GM12878 (cell line): ENCODE data around the gene SORCS1. TPM values are rescaled to one million over a fixed set of nuclear protein-coding genes. Genes with fewer than 3 reads are reported as not detected.

Source experiments
- ATAC-seq: fragments of 200-7000 bp; cut with Tn5 transposase; 3 replicates; pipeline ENCODE4 v1.9.1; 2020; ENCODE audit warnings: mild to moderate bottlenecking, moderate library complexity
- BruUV-seq: library from RNA; stranded (reverse); fragments of 400-500 nt; replicated peaks from 2 replicates; lab custom pipeline; 2021; lab: Mats Ljungman, UMichigan
- CTCF ChIA-PET: fragments of 300-600 bp; sonication (Branson Sonifier 250); formaldehyde crosslinking; extraction: SDS; loops from one replicate; lab custom pipeline; 2021; ENCODE audit warnings: inconsistent platforms; lab: Yijun Ruan, JAX
- POLR2A ChIA-PET: fragments of 350-600 bp; formaldehyde crosslinking; extraction: SDS; loops from one replicate; lab custom pipeline; 2021; ENCODE audit warnings: inconsistent platforms; lab: Charles Lee
- RAD21 ChIA-PET: fragments of 300-600 bp; sonication (Branson Sonifier 250); formaldehyde crosslinking; loops from one replicate; lab custom pipeline; 2023; ENCODE audit warnings: antibody characterized with exemption; ENCODE audit not compliant: unreplicated experiment; lab: Charles Lee
- SMC1A ChIA-PET: fragments of 300-600 bp; sonication (Branson Sonifier 250); formaldehyde crosslinking; loops from one replicate; lab custom pipeline; 2023; ENCODE audit not compliant: unreplicated experiment, uncharacterized antibody; lab: Charles Lee
- DNase-seq: peaks from one replicate; pipeline ENCODE4 v3.0.0-alpha.2; 2011; ENCODE audit warnings: low read depth, low spot score
- FAIRE-seq: peaks from 3 replicates; lab custom pipeline; 2011; peaks lifted over from hg19 to GRCh38; lab: Jason Lieb, UNC
- H2AFZ ChIP-seq: 2 replicates; pipeline ENCODE4 v1.6.0; 2011; ENCODE audit warnings: low read depth, low read length, control low read depth; ENCODE audit not compliant: control insufficient read depth
- H3K27ac ChIP-seq: 2 replicates; pipeline ENCODE4 v1.5.1; 2011; ENCODE audit warnings: control low read depth; ENCODE audit not compliant: control insufficient read depth, insufficient read depth
- H3K27me3 ChIP-seq, 2 experiments: replicated peaks in 1 of 2; 2 replicates each; pipeline versions ENCODE4 v1.6.0 to v1.6.1; 2011; ENCODE audit warnings: low read length in 1 of 2; ENCODE audit not compliant: control insufficient read depth in 2 of 2, insufficient read depth in 2 of 2
- H3K36me3 ChIP-seq, 2 experiments: 2 replicates each; pipeline ENCODE4 v1.5.1; 2011; ENCODE audit warnings: low read length in 1 of 2; ENCODE audit not compliant: control insufficient read depth in 2 of 2, insufficient read depth in 2 of 2
- H3K4me1 ChIP-seq: 2 replicates; pipeline ENCODE4 v1.6.1; 2011; ENCODE audit warnings: mild to moderate bottlenecking, low read length, moderate library complexity, mixed read lengths; ENCODE audit not compliant: control insufficient read depth, insufficient read depth
- H3K4me2 ChIP-seq: 2 replicates; pipeline ENCODE4 v1.6.0; 2011; ENCODE audit warnings: control low read depth; ENCODE audit not compliant: control insufficient read depth, insufficient read depth
- H3K4me3 ChIP-seq: fragments of 200-600 bp; sonication (generic); 2 replicates; pipeline ENCODE4 v1.5.1; 2016
- H3K79me2 ChIP-seq: 2 replicates; pipeline ENCODE4 v1.6.0; 2011; ENCODE audit warnings: low read length; ENCODE audit not compliant: control insufficient read depth, insufficient read depth
- H3K9ac ChIP-seq: 2 replicates; pipeline ENCODE4 v1.8.0; 2011; ENCODE audit warnings: low read length, control low read depth, mixed read lengths; ENCODE audit not compliant: control insufficient read depth, insufficient read depth
- H3K9me3 ChIP-seq: replicated peaks from 3 replicates; pipeline ENCODE4 v1.5.1; 2011; ENCODE audit warnings: mild to moderate bottlenecking, low read length; ENCODE audit not compliant: control insufficient read depth, insufficient read depth
- H4K20me1 ChIP-seq: 2 replicates; pipeline ENCODE4 v1.6.0; 2011; ENCODE audit not compliant: control insufficient read depth, insufficient read depth
- ETV6 ChIP-seq, 2 experiments: fragments of 450-650 bp in 1 of 2; IDR thresholded peaks in 1 of 2; conservative IDR thresholded peaks in 1 of 2; 2 replicates each; pipeline ENCODE4 v1.6.1; 2014; ENCODE audit warnings: antibody characterized with exemption in 1 of 2, borderline replicate concordance in 1 of 2, low read depth in 1 of 2, mild to moderate bottlenecking in 1 of 2, moderate library complexity in 1 of 2
- HSF1 ChIP-seq: fragments of 150-350 bp; IDR thresholded peaks from 2 replicates; pipeline ENCODE4 v1.6.1; 2014; ENCODE audit warnings: mild to moderate bottlenecking, low read depth, low read length
- LARP7 ChIP-seq: fragments of 450-650 bp; IDR thresholded peaks from 2 replicates; pipeline ENCODE4 v1.6.1; 2017; ENCODE audit warnings: mild to moderate bottlenecking
- NBN ChIP-seq: fragments of 450-650 bp; IDR thresholded peaks from 2 replicates; pipeline ENCODE4 v1.6.1; 2016
- NR2C1 ChIP-seq: fragments of 450-650 bp; IDR thresholded peaks from 2 replicates; pipeline ENCODE4 v1.6.1; 2017; ENCODE audit warnings: antibody characterized with exemption, mild to moderate bottlenecking, moderate library complexity
- NR2C2 ChIP-seq: IDR thresholded peaks from 2 replicates; pipeline ENCODE4 v1.6.1; 2011; ENCODE audit warnings: borderline replicate concordance, low read depth; ENCODE audit not compliant: control insufficient read depth, insufficient read length
- RB1 ChIP-seq: fragments of 450-650 bp; formaldehyde crosslinking; IDR thresholded peaks from 2 replicates; pipeline ENCODE4 v1.6.1; 2017; ENCODE audit warnings: mild to moderate bottlenecking, borderline replicate concordance
- RUNX3 ChIP-seq: IDR thresholded peaks from 2 replicates; pipeline ENCODE4 v1.6.1; 2012; ENCODE audit warnings: low read length, inconsistent platforms
- SIN3A ChIP-seq: IDR thresholded peaks from 2 replicates; pipeline ENCODE4 v1.6.1; 2012; ENCODE audit warnings: low read depth, low read length, improper control_type of control experiment
- SMARCA5 ChIP-seq: fragments of 450-650 bp; IDR thresholded peaks from 2 replicates; pipeline ENCODE4 v1.6.1; 2017; ENCODE audit warnings: mild to moderate bottlenecking
- SREBF2 ChIP-seq: IDR thresholded peaks from 2 replicates; pipeline ENCODE4 v1.6.1; 2012; ENCODE audit warnings: mild to moderate bottlenecking, low read length
- STAT1 ChIP-seq: fragments of 450-650 bp; conservative IDR thresholded peaks from 2 replicates; pipeline ENCODE4 v1.6.1; 2014; ENCODE audit warnings: antibody characterized with exemption, mild to moderate bottlenecking
- STAT3 ChIP-seq: IDR thresholded peaks from 2 replicates; pipeline ENCODE4 v1.6.1; 2011; ENCODE audit warnings: low read depth, low read length, improper control_type of control experiment
- TAF1 ChIP-seq: IDR thresholded peaks from 2 replicates; pipeline ENCODE4 v1.6.1; 2011; ENCODE audit warnings: mild to moderate bottlenecking, low read depth, low read length, borderline replicate concordance
- TCF12 ChIP-seq: IDR thresholded peaks from 2 replicates; pipeline ENCODE4 v1.6.1; 2011; ENCODE audit warnings: low read depth, mild to moderate bottlenecking, low read length
- ZZZ3 ChIP-seq: IDR thresholded peaks from 2 replicates; pipeline ENCODE4 v1.6.1; 2011; ENCODE audit warnings: low read depth; ENCODE audit not compliant: control insufficient read depth, insufficient read length
- WGBS: methylation state at CpG from one replicate; pipeline ENCODE4 v1.1.6; 2016; ENCODE audit warnings: low lambda C conversion rate; ENCODE audit not compliant: insufficient replicate concordance, insufficient coverage; ENCODE audit errors: missing lambda C conversion rate; 5-methylcytosine and 5-hydroxymethylcytosine counted together
- in situ Hi-C: fragments of 300-500 bp; cut with MboI; formaldehyde crosslinking; loops from 9 replicates; pipeline ENCODE4 v1.14.3; 2018; ENCODE audit warnings: mixed read lengths
- intact Hi-C: fragments of 100-400 bp; cut with micrococcal nuclease; formaldehyde crosslinking; loops from one replicate; pipeline ENCODE4 v1.14.2; 2022; ENCODE audit not compliant: unreplicated experiment
- polyA plus RNA-seq, 11 experiments: library from polyadenylated mRNA; depleted of rRNA in 4 of 11; unstranded in 6 of 11; stranded (reverse) in 5 of 11; fragments of >200 nt; fragmentation: Nextera tagmentation in 4 of 11; fragmentation: Illumina TruSeq in 1 of 11; extraction: Ambion mirVana in 4 of 11; extraction: Trizol in 1 of 11; gene quantifications; 1 replicate in 1 of 11; 2 replicates in 10 of 11; pipeline versions ENCODE4 v1.2.1 to v1.2.3, GENCODE V29; 2011 to 2016; ENCODE audit warnings: inconsistent platforms in 2 of 11, missing spikeins in 2 of 11, low read depth in 1 of 11
- total RNA-seq, 4 experiments: library from RNA; depleted of rRNA in 3 of 4; stranded (reverse); fragments of >200 nt in 3 of 4; fragmentation: Illumina TruSeq in 1 of 4; extraction: Trizol in 1 of 4; gene quantifications; 2 replicates each; pipeline versions ENCODE4 v1.2.1 to v1.2.3, GENCODE V29; 2013 to 2021

The SORCS1 gene
- total and polyA plus RNA-seq, 10 of the 15 experiments (the other 5 are each of a cell fraction or from before 2014, with no cell fraction given): 0.02 to 9.6 (median 0.06) TPM; not detected in 3

- H3K79me2 ChIP-seq: no peaks in the 10 kb centered on the region
- SMC1A ChIA-PET: no interaction called here
- no peak for TF ChIP-seq TCF12
- no peak for TF ChIP-seq NBN
- TF ChIP-seq ETV6 (conservative IDR thresholded peaks at IDR 0.05 in 1 of 2, IDR thresholded peaks at IDR 0.05 in 1 of 2; ENCODE audit: borderline replicate concordance in 1 of 2, low read depth in 1 of 2): no peak
- TF ChIP-seq SMARCA5: no peak
- TF ChIP-seq LARP7: no peak
- TF ChIP-seq TAF1: no peak
- no peak for TF ChIP-seq NR2C1
- no peak for TF ChIP-seq RUNX3
- no peak for TF ChIP-seq STAT1
- TF ChIP-seq SIN3A: no peak
- TF ChIP-seq RB1: no peak
- TF ChIP-seq STAT3: no peak
- TF ChIP-seq NR2C2: no peak
- TF ChIP-seq SREBF2: no peak
- no peak for TF ChIP-seq ZZZ3
- TF ChIP-seq HSF1: no peak
- TF ChIP-seq, all 136 proteins: peak for 0
- Histone ChIP-seq H3K4me1 (no peaks in the 10 kb centered on the region), H2AFZ (no peak overlapping the region), H3K36me3 (no peaks in the 10 kb centered on the region), H3K27me3 (no peaks in the 10 kb centered on the region), H3K4me2 (no peak overlapping the region), H3K9ac (no peak overlapping the region), H3K27ac (no peak overlapping the region), H3K4me3 (no peak overlapping the region), H3K9me3 (no peaks in the 10 kb centered on the region), H4K20me1 (no peaks in the 10 kb centered on the region)
- ChIA-PET POLR2A (no interaction called here), RAD21 (no interaction called here), CTCF (interaction anchor here (1.7 kb wide), 1 partner anchor 14 kb away, joined by 3 read pairs; no protein-coding TSS in a partner anchor)
- DNase-seq (no peak), ATAC-seq (no peak), FAIRE-seq (no peak)
- no TSS peak for BruUV-seq
- 43% methylated on average over 2 of the region's 2 CpGs for WGBS
- intact Hi-C loops (no loop called here), in situ Hi-C loops (no loop called here)
Observed at GRCh38 chr10:106555599-106555998, 608.9 kb downstream of the SORCS1 start.
